Stimulated activated naive B cell treated with anti-CD40 and anti-IgM and Interleukin-4, amounts not matched to agents 10 μg/mL and 1 μg/mL and 100 μg/mL, for 72 hours (primary cell): ENCODE data around the gene LYRM2.

ENCODE experiments used
- ATAC-seq, 2 donors: fragments of 150-1000 bp; cut with Tn5 transposase; replicated peaks; 2 replicates each; pipeline ENCODE4 v1.10.0; 2021; ENCODE audit warnings: moderate library complexity in 1 of 2
- DNase-seq: peaks from one replicate; pipeline ENCODE4 v3.0.0; 2021
- H3K27ac Mint-ChIP-seq: one replicate; pipeline ENCODE4 v1.8.0; 2022; ENCODE audit warnings: mild to moderate bottlenecking, mixed read lengths
- H3K27me3 Mint-ChIP-seq, 2 donors: one replicate each; pipeline ENCODE4 v1.8.0; 2022; ENCODE audit warnings: mixed read lengths in 2 of 2
- H3K36me3 Mint-ChIP-seq, 2 donors: one replicate each; pipeline ENCODE4 v1.8.0; 2022; ENCODE audit warnings: mixed read lengths in 2 of 2, mild to moderate bottlenecking in 1 of 2
- H3K4me1 Mint-ChIP-seq, 2 donors: one replicate each; pipeline ENCODE4 v1.8.0; 2022; ENCODE audit warnings: mixed read lengths in 2 of 2, mild to moderate bottlenecking in 1 of 2
- H3K4me3 Mint-ChIP-seq, 2 donors: one replicate each; pipeline ENCODE4 v1.8.0; 2022; ENCODE audit warnings: mild to moderate bottlenecking in 2 of 2, mixed read lengths in 2 of 2, moderate library complexity in 1 of 2
- H3K9me3 Mint-ChIP-seq, 2 donors: one replicate each; pipeline ENCODE4 v1.8.0; 2022; ENCODE audit warnings: mixed read lengths in 2 of 2, mild to moderate bottlenecking in 1 of 2

Gene LYRM2, protein sequence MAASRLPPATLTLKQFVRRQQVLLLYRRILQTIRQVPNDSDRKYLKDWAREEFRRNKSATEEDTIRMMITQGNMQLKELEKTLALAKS

DNA sequence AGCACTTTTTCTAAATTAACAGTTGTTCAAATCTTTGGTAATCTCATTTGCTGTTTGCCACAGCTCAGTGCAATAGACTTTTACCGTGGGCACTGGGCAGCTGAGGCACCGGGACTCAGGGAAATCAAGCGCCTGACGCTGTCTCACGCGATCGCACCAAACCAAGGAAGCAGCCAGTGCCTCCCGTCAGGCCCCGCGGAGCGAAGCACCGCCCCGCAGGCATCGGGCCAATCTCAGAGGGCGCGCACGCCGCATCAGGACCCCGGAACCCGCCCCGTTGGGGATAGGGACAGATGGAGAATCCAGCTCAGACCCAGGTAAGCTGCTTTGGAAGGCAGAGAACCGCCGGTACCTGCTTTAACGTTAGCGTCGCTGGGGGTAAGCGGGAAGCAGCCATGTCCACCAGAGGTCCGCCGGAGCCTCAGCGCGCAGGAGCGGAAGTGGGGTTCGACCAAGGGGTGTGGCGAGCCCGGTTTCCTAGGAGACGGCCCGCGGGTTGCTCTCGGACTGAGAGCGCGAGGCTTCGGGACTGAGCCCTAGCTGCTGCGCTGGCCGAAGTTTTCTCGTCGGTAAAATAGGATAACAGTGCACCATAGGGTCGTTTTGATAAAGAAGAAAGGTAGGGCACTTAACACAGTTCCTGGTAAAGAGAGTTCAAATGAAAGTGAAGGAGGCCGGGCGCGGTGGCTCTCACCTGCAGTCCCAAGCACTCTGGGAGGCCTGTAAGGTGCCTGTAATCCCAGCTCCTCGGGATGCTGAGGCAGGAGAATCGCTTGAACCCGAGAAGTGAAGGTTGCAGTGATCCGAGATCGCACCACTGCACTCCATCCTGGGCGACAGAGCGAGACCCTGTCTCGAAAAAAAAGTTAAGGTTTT lies at the start of gene LYRM2:
Gene LYRM2 (minus strand): TSS at position 428 of the 876 bp plus-strand sequence. CDS start 31 bp downstream, at position 397.
- no peaks in the 10 kb centered on the region for H3K27me3 Mint-ChIP-seq
- peaks cover 28 to 51% of the 10 kb centered on the region in 2 donors for H3K36me3 Mint-ChIP-seq
- peak; percentile 97 for ATAC-seq

DNA sequence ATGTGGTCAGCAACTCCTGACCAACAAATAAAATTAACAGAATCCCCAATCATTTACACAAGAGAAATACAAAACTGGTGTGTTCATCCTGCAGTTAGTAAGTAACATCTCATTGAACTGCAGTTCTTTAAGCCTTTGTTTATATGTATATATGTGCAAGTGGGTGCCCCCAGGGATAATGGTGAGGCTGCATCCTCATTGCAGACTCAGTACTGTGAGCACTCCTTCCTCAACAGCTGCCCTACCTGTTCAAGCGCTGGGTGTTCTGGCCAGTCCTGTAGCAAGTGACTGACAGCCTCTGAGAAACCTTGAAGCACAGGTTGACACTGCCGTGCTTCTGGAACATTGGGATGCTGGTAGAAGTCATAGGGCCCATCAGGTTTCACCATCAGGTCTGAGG lies 49.8 kb upstream of the LYRM2 start:
- H3K4me1 Mint-ChIP-seq: peaks cover 4 to 12% of the 10 kb centered on the region in 2 donors
- H3K4me3 Mint-ChIP-seq: no peak overlapping the region
- H3K36me3 Mint-ChIP-seq: peaks cover 58 to 61% of the 10 kb centered on the region in 2 donors
- DNase-seq (no peak), ATAC-seq (no peak)
- H3K27ac Mint-ChIP-seq: no peak overlapping the region
- no peaks in the 10 kb centered on the region for H3K27me3 Mint-ChIP-seq
- no peaks in the 10 kb centered on the region for H3K9me3 Mint-ChIP-seq

More for the DNA sequence above, at the start of gene LYRM2:
- no peaks in the 10 kb centered on the region for H3K9me3 Mint-ChIP-seq
- H3K4me3 Mint-ChIP-seq: peak within 1 kb of the TSS; percentile 87 to 96
- peak; percentile 92 for DNase-seq
- H3K27ac Mint-ChIP-seq: peak within 1 kb of the TSS; percentile 99
- peaks cover 11 to 19% of the 10 kb centered on the region in 2 donors for H3K4me1 Mint-ChIP-seq

DNA sequence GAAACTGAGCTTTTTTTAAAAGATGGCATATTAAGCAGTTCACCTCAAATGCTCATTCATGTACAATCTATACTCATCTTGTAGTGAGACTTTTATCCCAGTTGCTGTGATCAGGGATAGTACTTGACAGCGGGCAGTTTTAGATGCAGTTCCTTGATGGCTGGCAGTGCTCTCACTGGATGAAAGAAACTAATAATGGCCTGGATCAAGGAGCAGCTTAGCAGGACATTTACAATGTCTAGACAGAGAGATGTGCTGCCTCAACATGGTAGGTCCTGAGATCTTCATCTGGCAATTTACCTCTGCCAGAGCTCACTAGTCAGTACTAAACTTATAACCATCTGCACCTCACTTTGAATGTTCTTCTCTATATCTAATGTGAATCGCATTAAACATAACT lies 46.8 kb upstream of the LYRM2 start:
- Mint-ChIP-seq H3K27ac (no peak overlapping the region), H3K36me3 (peaks cover 57 to 58% of the 10 kb centered on the region in 2 donors), H3K9me3 (no peaks in the 10 kb centered on the region), H3K27me3 (no peaks in the 10 kb centered on the region), H3K4me3 (no peak overlapping the region), H3K4me1 (peaks cover under 1 to 6% of the 10 kb centered on the region in 2 donors)
- no peak for DNase-seq
- no peak for ATAC-seq

DNA sequence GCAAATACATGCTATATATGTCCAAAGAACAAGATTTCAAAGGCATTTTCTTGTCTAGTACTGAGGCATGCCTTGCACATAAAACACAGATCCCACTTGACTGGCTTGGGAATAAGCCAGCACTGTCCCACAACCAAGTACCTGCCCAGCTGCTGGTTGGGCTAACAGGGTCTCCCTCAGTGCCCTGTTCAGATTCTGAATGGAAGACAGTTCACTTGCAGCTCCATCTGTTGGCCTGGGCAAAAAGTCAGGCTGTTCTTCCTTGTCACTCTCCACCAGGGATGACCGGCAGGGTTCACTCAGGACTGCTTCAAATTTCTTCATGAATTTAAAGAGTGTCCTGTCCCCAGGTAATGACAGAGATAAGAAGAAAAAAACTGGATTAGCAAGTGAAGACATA lies 44.4 kb upstream of the LYRM2 start:
- Mint-ChIP-seq H3K27me3 (no peaks in the 10 kb centered on the region), H3K4me1 (no peaks in the 10 kb centered on the region), H3K27ac (no peak overlapping the region), H3K9me3 (no peaks in the 10 kb centered on the region), H3K36me3 (peaks cover 44 to 61% of the 10 kb centered on the region in 2 donors), H3K4me3 (no peak overlapping the region)
- no peak for DNase-seq
- ATAC-seq: no peak

DNA sequence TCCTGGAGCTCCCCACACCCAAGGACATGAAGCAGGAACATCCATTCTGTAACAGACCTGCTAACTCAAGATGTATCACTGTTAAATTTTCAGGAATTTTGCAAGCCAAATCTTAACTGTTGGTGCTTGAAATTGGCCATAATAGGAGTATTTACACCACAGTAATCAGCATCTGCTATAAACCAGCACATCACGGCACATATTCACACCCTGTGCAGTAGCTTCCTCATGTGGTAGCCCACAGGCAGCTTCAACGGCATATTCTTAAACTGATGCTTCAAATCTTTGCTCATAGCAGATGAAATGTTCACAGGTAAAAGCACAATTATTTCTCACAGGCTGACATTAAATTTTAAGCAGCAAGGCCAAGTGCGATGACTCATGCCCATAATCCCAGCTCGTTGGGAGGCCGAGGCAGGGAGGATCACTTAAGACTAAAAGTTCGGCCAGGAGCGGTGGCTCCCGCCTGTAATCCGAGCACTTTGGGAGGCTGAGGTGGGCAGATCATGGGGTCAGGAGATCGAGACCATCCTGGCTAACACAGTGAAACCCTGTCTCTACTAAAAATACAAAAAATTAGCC lies 43.5 kb upstream of the LYRM2 start:
- no peak overlapping the region for H3K4me3 Mint-ChIP-seq
- peaks cover 40 to 60% of the 10 kb centered on the region in 2 donors for H3K36me3 Mint-ChIP-seq
- DNase-seq (no peak), ATAC-seq (no peak)
- H3K27ac Mint-ChIP-seq: no peak overlapping the region
- no peaks in the 10 kb centered on the region for H3K27me3 Mint-ChIP-seq
- H3K4me1 Mint-ChIP-seq: no peaks in the 10 kb centered on the region
- no peaks in the 10 kb centered on the region for H3K9me3 Mint-ChIP-seq

DNA sequence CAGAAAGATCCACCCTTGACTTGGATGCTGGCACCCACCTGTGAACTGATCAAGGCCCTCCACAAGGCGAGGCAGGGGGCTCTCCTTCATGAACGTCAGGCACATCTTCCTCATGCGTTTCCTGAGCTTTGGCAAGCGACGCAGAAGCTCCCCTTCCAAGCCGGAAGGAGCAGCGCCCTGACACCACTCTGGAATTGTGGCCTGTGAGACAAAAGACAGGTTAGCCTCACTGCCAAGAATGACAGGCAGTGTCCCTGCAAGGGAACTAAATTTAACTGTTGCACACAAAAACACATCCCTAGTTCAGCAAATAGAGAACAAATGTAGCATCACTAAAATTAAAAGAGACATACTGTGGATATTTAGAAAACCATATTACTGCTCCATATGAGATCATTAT lies 42.0 kb upstream of the LYRM2 start:
- Mint-ChIP-seq H3K9me3 (no peaks in the 10 kb centered on the region), H3K27me3 (no peaks in the 10 kb centered on the region), H3K4me1 (no peaks in the 10 kb centered on the region), H3K36me3 (peaks cover 43 to 62% of the 10 kb centered on the region in 2 donors), H3K4me3 (no peak overlapping the region), H3K27ac (no peak overlapping the region)
- no peak for ATAC-seq
- DNase-seq: no peak

DNA sequence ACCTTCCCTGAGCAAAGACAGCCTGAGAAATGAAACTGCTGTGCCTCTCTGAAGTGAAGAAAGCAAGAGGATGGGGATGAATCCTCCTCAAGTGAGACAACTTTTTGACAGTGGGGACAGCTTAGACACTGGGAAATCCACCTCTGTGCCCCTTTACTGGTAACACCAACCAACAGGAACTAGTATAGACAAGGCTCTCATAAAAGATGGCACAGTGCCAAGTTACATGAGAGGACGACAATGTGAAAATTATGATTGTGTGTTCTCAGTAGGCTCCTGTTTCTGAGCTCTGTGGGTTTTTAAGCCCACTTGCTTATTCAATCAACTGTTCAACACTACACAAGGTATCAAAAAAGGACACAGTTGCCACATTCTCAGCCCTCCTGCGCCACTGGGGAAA lies 41.6 kb upstream of the LYRM2 start:
- peaks cover 46 to 62% of the 10 kb centered on the region in 2 donors for H3K36me3 Mint-ChIP-seq
- H3K4me3 Mint-ChIP-seq: no peak overlapping the region
- no peaks in the 10 kb centered on the region for H3K27me3 Mint-ChIP-seq
- ATAC-seq: no peak
- no peak overlapping the region for H3K27ac Mint-ChIP-seq
- no peaks in the 10 kb centered on the region for H3K4me1 Mint-ChIP-seq
- H3K9me3 Mint-ChIP-seq: no peaks in the 10 kb centered on the region
- no peak for DNase-seq

DNA sequence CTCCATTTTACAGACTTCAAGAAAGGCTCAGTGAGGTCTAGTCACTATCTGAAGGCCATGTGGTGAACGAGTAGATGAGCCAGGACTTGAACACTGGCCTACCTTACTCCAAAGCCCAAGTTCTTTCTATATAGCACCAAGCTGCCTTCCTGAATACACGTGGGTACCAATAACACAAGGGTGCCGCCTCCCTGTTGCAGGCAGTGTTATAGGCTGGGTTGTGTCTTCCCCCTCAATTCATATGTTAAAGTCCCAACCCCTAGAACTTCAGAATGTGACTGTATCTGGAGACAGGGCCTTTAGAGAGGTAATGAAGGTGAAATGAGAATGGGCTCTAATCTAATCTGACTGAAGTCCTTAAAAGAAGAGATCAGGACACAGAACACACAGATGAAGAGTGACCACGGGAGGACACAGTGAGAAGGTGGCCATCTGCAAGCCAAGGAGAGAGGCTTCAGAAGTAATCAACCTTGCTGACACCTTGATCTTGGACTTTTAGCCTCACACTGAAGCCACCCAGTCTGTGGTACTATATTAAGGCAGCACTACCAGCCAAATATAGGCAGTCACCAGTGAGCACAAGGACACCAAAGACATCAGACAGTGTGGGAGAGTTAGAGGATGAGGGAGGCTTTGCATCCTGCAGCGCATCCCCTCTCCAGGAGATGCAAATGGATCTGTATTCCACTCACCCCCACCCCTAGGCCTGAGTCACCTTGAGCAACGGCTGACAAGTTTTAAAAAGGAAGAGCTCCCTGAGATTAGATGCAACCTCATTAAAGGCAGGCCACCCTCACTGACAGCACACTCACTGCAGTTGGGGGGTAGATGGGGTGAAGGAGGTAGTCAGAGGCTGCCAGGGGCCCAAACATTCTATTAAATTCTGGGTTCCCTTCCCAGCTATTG lies 40.9 kb upstream of the LYRM2 start:
- no peaks in the 10 kb centered on the region for H3K27me3 Mint-ChIP-seq

DNA sequence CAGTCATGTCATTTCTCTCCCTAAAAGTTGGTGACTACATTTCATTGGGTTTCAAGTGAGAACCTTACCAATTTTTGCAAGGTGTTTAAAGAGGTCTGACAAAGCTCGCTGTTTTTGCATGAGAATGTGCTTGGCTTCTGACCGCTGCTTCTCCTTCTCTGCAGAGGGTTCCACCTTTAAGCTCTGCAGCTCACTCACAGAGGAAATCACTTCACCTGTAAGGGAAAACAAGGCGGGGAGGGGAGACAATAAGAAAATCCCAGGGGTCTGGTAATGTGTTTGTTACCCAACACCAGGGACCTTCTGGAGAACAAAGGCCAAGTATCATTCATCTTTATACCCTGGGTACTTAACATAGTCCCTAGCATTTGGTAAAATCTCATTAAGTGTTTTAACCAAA lies 40.0 kb upstream of the LYRM2 start:
- ATAC-seq: no peak
- Mint-ChIP-seq H3K27me3 (no peaks in the 10 kb centered on the region), H3K36me3 (peaks cover 39 to 65% of the 10 kb centered on the region in 2 donors), H3K9me3 (no peaks in the 10 kb centered on the region), H3K4me1 (no peaks in the 10 kb centered on the region), H3K27ac (no peak overlapping the region), H3K4me3 (no peak overlapping the region)
- no peak for DNase-seq

More for the DNA sequence above, 40.9 kb upstream of the LYRM2 start:
- no peak for ATAC-seq
- Mint-ChIP-seq H3K27ac (no peak overlapping the region), H3K4me3 (no peak overlapping the region), H3K36me3 (peaks cover 44 to 62% of the 10 kb centered on the region in 2 donors), H3K4me1 (no peaks in the 10 kb centered on the region), H3K9me3 (no peaks in the 10 kb centered on the region)
- no peak for DNase-seq

DNA sequence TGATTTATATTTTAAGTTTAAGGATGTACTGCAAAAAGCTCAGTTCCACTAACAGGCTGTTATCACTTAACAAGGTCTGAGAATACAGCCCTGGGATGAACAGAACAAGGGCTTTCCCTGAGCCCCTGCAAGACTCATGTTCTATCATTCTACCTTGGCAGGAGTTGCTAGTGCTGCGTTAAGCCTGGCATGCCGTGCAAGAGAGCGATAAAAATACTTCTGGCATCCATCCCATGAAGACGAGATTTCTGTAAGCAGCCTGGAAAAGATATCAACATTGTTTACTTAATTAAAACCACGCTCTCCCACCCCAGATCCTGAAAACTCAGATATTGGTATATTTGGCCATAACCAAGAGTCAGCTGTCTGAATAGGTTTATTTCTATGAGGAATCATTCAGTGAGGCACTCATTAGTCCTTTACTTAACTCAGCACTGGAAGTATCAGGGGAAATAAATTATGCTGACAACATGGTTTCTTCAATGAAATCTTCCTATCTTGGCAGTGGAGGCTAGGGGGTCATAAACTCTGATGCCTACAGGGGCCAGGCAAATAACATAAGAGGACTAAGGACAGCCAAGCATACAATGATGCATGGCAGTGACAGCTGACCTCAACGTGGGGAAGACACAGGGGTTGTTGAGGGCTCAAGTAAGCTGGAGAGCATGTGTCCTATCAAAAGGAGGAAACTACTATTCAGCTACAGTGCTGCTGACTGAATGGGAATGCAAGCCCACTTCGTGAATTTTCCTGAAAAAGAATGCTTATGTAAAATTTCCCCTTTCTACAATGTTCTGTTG lies 37.6 kb upstream of the LYRM2 start:
- Mint-ChIP-seq H3K27ac (no peak overlapping the region), H3K36me3 (peaks cover 39 to 72% of the 10 kb centered on the region in 2 donors), H3K27me3 (no peaks in the 10 kb centered on the region), H3K4me3 (no peak overlapping the region), H3K9me3 (no peaks in the 10 kb centered on the region), H3K4me1 (no peaks in the 10 kb centered on the region)
- DNase-seq: no peak
- ATAC-seq: no peak

DNA sequence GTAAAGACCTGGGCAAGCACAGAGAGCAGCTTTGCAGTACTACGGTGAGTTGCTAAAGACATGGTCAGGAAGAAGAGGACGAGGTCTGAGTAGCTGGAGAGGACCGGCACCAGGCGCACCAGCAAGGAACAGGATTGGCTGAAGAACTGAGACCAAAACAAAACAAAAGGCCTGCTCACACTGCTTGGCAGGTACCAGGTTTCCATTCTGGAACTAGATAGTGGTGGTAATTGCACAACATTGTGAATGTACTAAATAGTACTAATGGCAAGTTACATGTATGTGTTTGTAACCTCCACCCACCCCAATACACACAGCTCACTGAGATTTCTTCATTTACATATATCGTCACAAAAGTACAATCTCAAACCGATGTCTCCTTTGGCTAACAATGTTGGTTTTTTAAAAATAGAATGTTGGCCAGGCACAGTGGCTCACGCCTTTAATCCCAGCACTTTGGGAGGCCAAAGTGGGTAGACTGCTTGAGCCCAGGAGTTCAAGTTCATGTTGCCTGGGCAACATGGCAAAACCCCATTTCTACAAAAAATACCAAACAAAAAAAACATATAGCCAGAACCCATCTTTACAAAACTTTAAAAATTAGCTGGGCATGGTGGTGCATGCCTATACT lies 32.5 kb upstream of the LYRM2 start:
- Mint-ChIP-seq H3K27ac (no peak overlapping the region), H3K36me3 (peaks cover 42 to 54% of the 10 kb centered on the region in 2 donors), H3K9me3 (no peaks in the 10 kb centered on the region), H3K4me3 (no peak overlapping the region), H3K4me1 (no peaks in the 10 kb centered on the region), H3K27me3 (no peaks in the 10 kb centered on the region)
- no peak for DNase-seq
- ATAC-seq: no peak

DNA sequence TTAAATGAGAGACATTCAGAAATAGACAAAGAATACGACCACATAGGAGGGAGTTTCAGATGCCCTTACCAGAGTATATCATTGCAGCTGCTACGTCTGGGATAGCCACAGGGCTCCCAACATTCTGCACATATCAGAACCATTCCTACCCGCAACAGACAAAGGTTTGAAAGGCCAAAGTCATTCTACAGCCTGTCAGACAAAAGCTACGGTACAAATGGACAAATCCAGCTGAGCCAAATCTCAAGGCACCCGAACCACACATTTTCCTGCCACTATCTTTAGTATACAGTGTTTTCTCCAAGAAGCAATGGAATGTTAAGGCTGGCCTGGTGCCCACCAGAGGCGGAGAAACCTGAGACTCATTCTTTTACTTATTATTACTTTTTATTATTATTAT lies 30.5 kb upstream of the LYRM2 start:
- no peaks in the 10 kb centered on the region for H3K27me3 Mint-ChIP-seq
- no peaks in the 10 kb centered on the region for H3K4me1 Mint-ChIP-seq
- no peaks in the 10 kb centered on the region for H3K9me3 Mint-ChIP-seq
- H3K4me3 Mint-ChIP-seq: no peak overlapping the region
- H3K36me3 Mint-ChIP-seq: peaks cover 36 to 42% of the 10 kb centered on the region in 2 donors
- H3K27ac Mint-ChIP-seq: no peak overlapping the region
- DNase-seq (no peak), ATAC-seq (no peak)

DNA sequence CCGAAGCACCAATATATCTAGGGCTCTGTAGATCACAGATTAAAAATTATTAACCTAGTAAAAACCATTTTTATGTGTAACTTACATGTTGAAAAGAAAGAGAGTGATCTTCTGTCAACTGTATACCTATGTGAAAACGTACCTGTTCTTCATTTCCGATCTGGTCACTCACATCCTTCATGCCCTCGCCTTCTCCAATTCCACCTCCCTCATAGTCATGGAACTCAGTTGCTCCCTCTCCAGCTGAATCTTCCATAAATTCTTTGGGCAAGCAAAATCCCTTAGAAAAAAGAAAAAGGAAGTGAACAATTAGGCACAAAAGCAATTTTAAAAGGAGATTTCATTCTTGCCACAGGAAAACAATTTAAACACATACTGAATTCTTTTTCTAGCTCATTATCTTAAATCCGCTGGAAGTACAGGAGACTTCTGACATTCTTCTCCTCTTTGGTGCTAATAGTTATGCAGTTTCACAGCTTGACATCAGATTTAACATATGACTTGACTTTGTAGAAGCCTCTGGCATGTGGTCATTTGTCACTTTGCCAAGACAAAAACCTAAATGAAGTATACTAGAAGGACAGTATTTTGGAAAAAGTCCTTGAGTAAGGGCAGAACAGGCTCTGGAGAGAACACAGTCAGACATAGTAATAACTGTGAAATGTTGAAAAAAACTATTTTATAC lies 29.5 kb upstream of the LYRM2 start:
- peaks cover 43 to 45% of the 10 kb centered on the region in 2 donors for H3K36me3 Mint-ChIP-seq
- peaks cover 0 to under 1% of the 10 kb centered on the region in 2 donors for H3K4me1 Mint-ChIP-seq
- no peaks in the 10 kb centered on the region for H3K9me3 Mint-ChIP-seq
- ATAC-seq (no peak), DNase-seq (no peak)
- no peak overlapping the region for H3K27ac Mint-ChIP-seq
- no peaks in the 10 kb centered on the region for H3K27me3 Mint-ChIP-seq
- H3K4me3 Mint-ChIP-seq: no peak overlapping the region
